HepG2 (cell line): Measurements from ENCODE around the gene PGC. TPM values are rescaled to one million over a fixed set of nuclear protein-coding genes. Genes with fewer than 3 reads are reported as not detected.

Source experiments
- PLSCR1 ChIP-seq: sonication (generic); formaldehyde crosslinking; IDR thresholded peaks from 2 replicates; pipeline ENCODE4 v1.5.0; 2020; ENCODE audit warnings: missing genetic modification reagents, mild to moderate bottlenecking, borderline replicate concordance
- RFXANK ChIP-seq: IDR thresholded peaks from 2 replicates; pipeline ENCODE4 v1.6.1; 2016
- ZNF10 ChIP-seq: sonication (generic); formaldehyde crosslinking; IDR thresholded peaks from 2 replicates; pipeline ENCODE4 v1.4.0; 2020; ENCODE audit warnings: mild to moderate bottlenecking, low read depth, missing genetic modification reagents, borderline replicate concordance
- polyA plus RNA-seq, 8 experiments: library from polyadenylated mRNA; depleted of rRNA in 3 of 8; stranded (reverse) in 7 of 8; unstranded in 1 of 8; fragments of >200 nt; fragmentation: Illumina TruSeq in 4 of 8; extraction: Trizol in 4 of 8; gene quantifications; 2 replicates each; pipeline versions ENCODE4 v1.2.1 to v1.2.3, GENCODE V29; 2011 to 2016; ENCODE audit warnings: low read depth in 4 of 8, missing spikeins in 1 of 8, mixed read lengths in 1 of 8; ENCODE audit not compliant: insufficient read depth in 1 of 8
- total RNA-seq, 5 experiments: library from RNA; depleted of rRNA; stranded (reverse); fragments of >200 nt; fragmentation: Illumina TruSeq; extraction: Trizol; gene quantifications; 2 replicates each; pipeline ENCODE4 v1.2.3, GENCODE V29; 2016; ENCODE audit warnings: low read depth in 1 of 5
- TF ChIP-seq, protein P1 (sequence below): sonication (generic); formaldehyde crosslinking; IDR thresholded peaks from 2 replicates; pipeline ENCODE4 v1.4.0; 2020; ENCODE audit warnings: missing genetic modification reagents, borderline replicate concordance
- TF ChIP-seq, protein P2 (sequence below): sonication (generic); formaldehyde crosslinking; IDR thresholded peaks from 2 replicates; pipeline ENCODE4 v1.8.1; 2023; ENCODE audit warnings: mild to moderate bottlenecking, missing genetic modification reagents, borderline replicate concordance
- TF ChIP-seq, protein P3 (sequence below): sonication (generic); formaldehyde crosslinking; IDR thresholded peaks from 2 replicates; pipeline ENCODE4 v1.4.0; 2020; ENCODE audit warnings: missing genetic modification reagents, low read depth, mild to moderate bottlenecking, borderline replicate concordance
- TF ChIP-seq, protein P4 (sequence below): IDR thresholded peaks from 2 replicates; pipeline ENCODE4 v1.6.1; 2016; ENCODE audit warnings: control low read depth
- TF ChIP-seq, protein P5 (sequence below): sonication (generic); formaldehyde crosslinking; IDR thresholded peaks from 2 replicates; pipeline ENCODE4 v1.5.0; 2020; ENCODE audit warnings: missing genetic modification reagents
- TF ChIP-seq, protein P6 (sequence below): sonication (generic); formaldehyde crosslinking; IDR thresholded peaks from 2 replicates; pipeline ENCODE4 v1.5.0; 2020; ENCODE audit warnings: missing genetic modification reagents

PGC gene
- total and polyA plus RNA-seq, 2 of the 13 experiments (the other 11 are each of a cell fraction or from before 2014, with no cell fraction given), result 426 to 502 TPM

DNA sequence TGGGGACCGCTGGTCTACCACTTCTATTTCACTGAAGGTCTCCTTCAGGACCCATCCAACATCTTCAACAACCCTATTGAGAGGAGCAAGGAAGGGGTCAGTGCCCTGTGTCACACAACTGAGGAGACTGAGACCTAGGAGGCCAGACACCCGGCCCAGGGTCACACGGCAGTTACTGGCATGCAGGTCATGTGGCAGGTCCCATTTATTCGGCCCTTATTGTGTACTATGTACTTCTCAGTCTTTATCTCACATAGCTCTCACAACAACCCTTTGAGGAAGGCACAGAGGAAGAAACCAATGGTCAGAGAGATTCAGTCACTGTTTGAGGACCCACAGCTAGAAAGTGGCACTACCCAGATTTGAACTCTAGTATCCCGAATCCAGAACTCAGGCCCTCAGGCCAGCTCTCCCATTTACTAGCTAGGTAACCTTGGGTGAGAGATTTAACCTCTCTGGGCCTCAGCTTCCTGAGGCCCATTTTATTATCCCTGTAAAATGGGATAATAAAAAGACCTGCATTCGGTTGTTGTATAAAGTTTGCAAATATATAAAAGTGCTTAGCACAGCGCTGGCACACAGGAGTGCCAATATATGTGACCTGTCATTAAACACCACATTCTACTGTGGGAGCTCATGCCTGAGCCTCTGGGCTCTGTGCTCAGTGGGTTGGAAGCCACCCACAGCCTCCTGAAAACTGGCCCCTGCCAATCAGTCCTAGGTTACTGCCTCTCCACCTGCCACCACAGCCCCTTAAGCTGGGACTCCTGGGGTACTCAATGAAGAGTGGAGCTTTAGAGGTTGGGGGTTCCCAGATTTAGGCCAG lies 27.5 kb downstream of the PGC start (continued):
- TF ChIP-seq, protein P1, sequence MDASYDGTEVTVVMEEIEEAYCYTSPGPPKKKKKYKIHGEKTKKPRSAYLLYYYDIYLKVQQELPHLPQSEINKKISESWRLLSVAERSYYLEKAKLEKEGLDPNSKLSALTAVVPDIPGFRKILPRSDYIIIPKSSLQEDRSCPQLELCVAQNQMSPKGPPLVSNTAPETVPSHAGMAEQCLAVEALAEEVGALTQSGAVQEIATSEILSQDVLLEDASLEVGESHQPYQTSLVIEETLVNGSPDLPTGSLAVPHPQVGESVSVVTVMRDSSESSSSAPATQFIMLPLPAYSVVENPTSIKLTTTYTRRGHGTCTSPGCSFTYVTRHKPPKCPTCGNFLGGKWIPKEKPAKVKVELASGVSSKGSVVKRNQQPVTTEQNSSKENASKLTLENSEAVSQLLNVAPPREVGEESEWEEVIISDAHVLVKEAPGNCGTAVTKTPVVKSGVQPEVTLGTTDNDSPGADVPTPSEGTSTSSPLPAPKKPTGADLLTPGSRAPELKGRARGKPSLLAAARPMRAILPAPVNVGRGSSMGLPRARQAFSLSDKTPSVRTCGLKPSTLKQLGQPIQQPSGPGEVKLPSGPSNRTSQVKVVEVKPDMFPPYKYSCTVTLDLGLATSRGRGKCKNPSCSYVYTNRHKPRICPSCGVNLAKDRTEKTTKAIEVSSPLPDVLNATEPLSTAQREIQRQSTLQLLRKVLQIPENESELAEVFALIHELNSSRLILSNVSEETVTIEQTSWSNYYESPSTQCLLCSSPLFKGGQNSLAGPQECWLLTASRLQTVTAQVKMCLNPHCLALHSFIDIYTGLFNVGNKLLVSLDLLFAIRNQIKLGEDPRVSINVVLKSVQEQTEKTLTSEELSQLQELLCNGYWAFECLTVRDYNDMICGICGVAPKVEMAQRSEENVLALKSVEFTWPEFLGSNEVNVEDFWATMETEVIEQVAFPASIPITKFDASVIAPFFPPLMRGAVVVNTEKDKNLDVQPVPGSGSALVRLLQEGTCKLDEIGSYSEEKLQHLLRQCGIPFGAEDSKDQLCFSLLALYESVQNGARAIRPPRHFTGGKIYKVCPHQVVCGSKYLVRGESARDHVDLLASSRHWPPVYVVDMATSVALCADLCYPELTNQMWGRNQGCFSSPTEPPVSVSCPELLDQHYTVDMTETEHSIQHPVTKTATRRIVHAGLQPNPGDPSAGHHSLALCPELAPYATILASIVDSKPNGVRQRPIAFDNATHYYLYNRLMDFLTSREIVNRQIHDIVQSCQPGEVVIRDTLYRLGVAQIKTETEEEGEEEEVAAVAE (CRISPR knock-in tag), result no peak
- TF ChIP-seq, protein P2, sequence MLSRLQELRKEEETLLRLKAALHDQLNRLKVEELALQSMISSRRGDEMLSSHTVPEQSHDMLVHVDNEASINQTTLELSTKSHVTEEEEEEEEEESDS (CRISPR knock-in tag), result no peak
- TF ChIP-seq, protein P3, sequence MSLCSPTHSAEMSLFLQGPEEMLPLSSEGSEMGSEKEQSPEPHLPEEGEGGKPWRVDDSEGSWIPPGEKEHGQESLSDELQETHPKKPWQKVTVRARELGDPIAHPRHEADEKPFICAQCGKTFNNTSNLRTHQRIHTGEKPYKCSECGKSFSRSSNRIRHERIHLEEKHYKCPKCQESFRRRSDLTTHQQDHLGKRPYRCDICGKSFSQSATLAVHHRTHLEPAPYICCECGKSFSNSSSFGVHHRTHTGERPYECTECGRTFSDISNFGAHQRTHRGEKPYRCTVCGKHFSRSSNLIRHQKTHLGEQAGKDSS, result no peak
- TF ChIP-seq, protein P4, sequence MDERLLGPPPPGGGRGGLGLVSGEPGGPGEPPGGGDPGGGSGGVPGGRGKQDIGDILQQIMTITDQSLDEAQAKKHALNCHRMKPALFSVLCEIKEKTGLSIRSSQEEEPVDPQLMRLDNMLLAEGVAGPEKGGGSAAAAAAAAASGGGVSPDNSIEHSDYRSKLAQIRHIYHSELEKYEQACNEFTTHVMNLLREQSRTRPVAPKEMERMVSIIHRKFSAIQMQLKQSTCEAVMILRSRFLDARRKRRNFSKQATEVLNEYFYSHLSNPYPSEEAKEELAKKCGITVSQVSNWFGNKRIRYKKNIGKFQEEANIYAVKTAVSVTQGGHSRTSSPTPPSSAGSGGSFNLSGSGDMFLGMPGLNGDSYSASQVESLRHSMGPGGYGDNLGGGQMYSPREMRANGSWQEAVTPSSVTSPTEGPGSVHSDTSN (CRISPR knock-in tag), result no peak
- TF ChIP-seq RFXANK (no peak), PLSCR1 (no peak), ZNF10 (CRISPR knock-in tag) (no peak)
- TF ChIP-seq, protein P5, sequence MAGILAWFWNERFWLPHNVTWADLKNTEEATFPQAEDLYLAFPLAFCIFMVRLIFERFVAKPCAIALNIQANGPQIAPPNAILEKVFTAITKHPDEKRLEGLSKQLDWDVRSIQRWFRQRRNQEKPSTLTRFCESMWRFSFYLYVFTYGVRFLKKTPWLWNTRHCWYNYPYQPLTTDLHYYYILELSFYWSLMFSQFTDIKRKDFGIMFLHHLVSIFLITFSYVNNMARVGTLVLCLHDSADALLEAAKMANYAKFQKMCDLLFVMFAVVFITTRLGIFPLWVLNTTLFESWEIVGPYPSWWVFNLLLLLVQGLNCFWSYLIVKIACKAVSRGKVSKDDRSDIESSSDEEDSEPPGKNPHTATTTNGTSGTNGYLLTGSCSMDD, result no peak
- TF ChIP-seq, protein P6, sequence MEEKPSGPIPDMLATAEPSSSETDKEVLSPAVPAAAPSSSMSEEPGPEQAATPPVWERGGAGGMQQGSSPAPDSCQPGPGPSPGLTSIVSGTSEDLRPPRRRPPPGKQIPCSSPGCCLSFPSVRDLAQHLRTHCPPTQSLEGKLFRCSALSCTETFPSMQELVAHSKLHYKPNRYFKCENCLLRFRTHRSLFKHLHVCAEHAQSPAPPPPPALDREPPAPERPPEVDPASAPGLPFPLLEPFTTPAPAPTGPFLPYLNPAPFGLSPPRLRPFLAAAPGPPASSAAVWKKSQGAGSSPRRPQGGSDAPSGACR (CRISPR knock-in tag), result no peak
